ENCODE results near the gene EPB41L4B.
"Not testable (repeated sequence)": the region's sequence is repeated elsewhere in the genome, so short reads cannot be mapped to it uniquely, and the experiment has no call there.

Gene EPB41L4B

GRCh38 chr9:109150925-109151545 is 169.8 kb downstream of the EPB41L4B start:
- no peak for DNase-seq

- DNase-seq = no peak
Measured at GRCh38 chr9:109149722-109150121, 171.1 kb downstream of the EPB41L4B start.

GRCh38 chr9:109149089-109149488 is 171.8 kb downstream of the EPB41L4B start:
- DNase-seq = no peak

- no peak for DNase-seq
Measured at GRCh38 chr9:109145051-109145450, 175.8 kb downstream of the EPB41L4B start.

- DNase-seq = no peak
Measured at GRCh38 chr9:109143881-109144562, 176.8 kb downstream of the EPB41L4B start.

- no peak for DNase-seq
Measured at GRCh38 chr9:109141375-109141774, 179.5 kb downstream of the EPB41L4B start.

- DNase-seq = no peak
Measured at GRCh38 chr9:109139851-109140250, 181.0 kb downstream of the EPB41L4B start.

GRCh38 chr9:109138421-109138820 is 182.4 kb downstream of the EPB41L4B start:
- no peak for DNase-seq

GRCh38 chr9:109134167-109134578 is 186.7 kb downstream of the EPB41L4B start:
- no peak for DNase-seq

- no peak for DNase-seq
Measured at GRCh38 chr9:109133533-109133932, 187.3 kb downstream of the EPB41L4B start.

GRCh38 chr9:109132567-109133021 is 188.3 kb downstream of the EPB41L4B start:
- no peak for DNase-seq

GRCh38 chr9:109129470-109130197 is 191.2 kb downstream of the EPB41L4B start:
- DNase-seq = no peak

GRCh38 chr9:109126671-109127070 is 194.2 kb downstream of the EPB41L4B start:
- not testable (repeated sequence) for DNase-seq

- no peak for DNase-seq
Measured at GRCh38 chr9:109124121-109124520, 196.7 kb downstream of the EPB41L4B start.

GRCh38 chr9:109122726-109123621 is 197.9 kb downstream of the EPB41L4B start:
- DNase-seq = no peak
